Measurements from ENCODE around the gene KLF13. TPM values are rescaled to one million over a fixed set of nuclear protein-coding genes. Genes with fewer than 3 reads are reported as not detected.

The KLF13 gene
- total RNA-seq, 1 experiment from 2014 or later = 60.1 TPM

DNA sequence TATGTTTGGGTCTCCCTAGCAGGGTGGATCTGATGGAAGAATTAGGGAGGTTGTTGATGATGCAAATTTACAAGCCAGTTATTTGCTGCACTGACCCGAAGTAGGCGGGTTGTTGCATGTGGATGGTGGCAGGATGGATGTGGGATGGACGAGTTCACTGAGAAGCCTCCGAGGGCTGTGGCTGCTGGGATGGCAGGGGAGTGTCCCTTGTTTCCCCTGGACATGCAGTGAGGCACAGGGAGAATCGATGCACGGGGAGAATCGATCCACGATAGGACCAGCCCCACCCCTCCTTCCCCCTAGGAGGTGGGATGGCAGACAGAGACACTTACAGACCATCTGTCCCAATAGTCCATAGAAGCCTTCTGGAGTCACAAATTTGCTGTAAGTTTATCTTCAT is 31.0 kb upstream of the KLF13 start:
- no peak overlapping the region for H3K4me3 ChIP-seq (replicated peaks in 1 of 2; ENCODE audit: low read depth in 1 of 2, low read length in 2 of 2)
- H3K9me3 ChIP-seq (ENCODE audit: control insufficient read depth in 1 of 2, insufficient read depth in 1 of 2, low read depth in 1 of 2, low read length in 2 of 2) = no peaks in the 10 kb centered on the region
- H3K4me1 ChIP-seq (ENCODE audit: control insufficient read depth in 1 of 2, insufficient read depth in 2 of 2, low read length in 2 of 2) = peaks cover 12 to 17% of the 10 kb centered on the region in 2 experiments
- intact Hi-C loops (cut with micrococcal nuclease) = no loop called here
- H3K9me2 ChIP-seq (ENCODE audit: insufficient read depth) = no peaks in the 10 kb centered on the region
- no peaks in the 10 kb centered on the region for H3K27me3 ChIP-seq (ENCODE audit: insufficient read depth, low read length)
- H3K27ac ChIP-seq (ENCODE audit: low read depth, low read length) = no peak overlapping the region
- no peaks in the 10 kb centered on the region for H3K79me2 ChIP-seq (ENCODE audit: insufficient read depth, low read length)
- H3K36me3 ChIP-seq (ENCODE audit: control insufficient read depth in 1 of 2, insufficient read depth in 2 of 2, low read length in 2 of 2) = no peaks in the 10 kb centered on the region
- ChIA-PET RAD21 (ENCODE audit: low non-redundant PET in 1 of 2, low total read pairs in 2 of 2, uncharacterized antibody in 2 of 2, unreplicated experiment in 2 of 2) (no interaction called here), CTCF (interaction anchor here (0.9 kb wide), 1 partner anchor 140 kb away, joined by 4 read pairs; no protein-coding TSS in a partner anchor), POLR2A (no interaction called here)
- no peak for TF ChIP-seq CEBPB (IDR thresholded peaks at IDR 0.05; ENCODE audit: low read depth)
- H3K9ac ChIP-seq (ENCODE audit: low read length) = no peak overlapping the region
- no peak overlapping the region for H3K4me2 ChIP-seq (ENCODE audit: low read length)
- no peak for ATAC-seq
- no TSS peak for BruUV-seq (replicated peaks)
- H2AFZ ChIP-seq (ENCODE audit: low read depth, low read length, poor library complexity, severe bottlenecking) = no peak overlapping the region
- no peak for DNase-seq (ENCODE audit: low read depth, low spot score)
- H4K20me1 ChIP-seq (ENCODE audit: insufficient read depth) = no peaks in the 10 kb centered on the region

GRCh38 chr15:31296219-31296645 is 30.4 kb upstream of the KLF13 start:
- Histone ChIP-seq H3K4me2 (ENCODE audit: low read length) (no peak overlapping the region), H3K4me3 (replicated peaks in 1 of 2; ENCODE audit: low read depth in 1 of 2, low read length in 2 of 2) (no peak overlapping the region)

More at GRCh38 chr15:31296219-31296645, 30.4 kb upstream of the KLF13 start:
- Histone ChIP-seq H2AFZ (ENCODE audit: low read depth, low read length, poor library complexity, severe bottlenecking) (no peak overlapping the region), H3K36me3 (ENCODE audit: control insufficient read depth in 1 of 2, insufficient read depth in 2 of 2, low read length in 2 of 2) (no peaks in the 10 kb centered on the region), H3K9me3 (ENCODE audit: control insufficient read depth in 1 of 2, insufficient read depth in 1 of 2, low read depth in 1 of 2, low read length in 2 of 2) (no peaks in the 10 kb centered on the region), H3K9ac (ENCODE audit: low read length) (no peak overlapping the region), H3K9me2 (ENCODE audit: insufficient read depth) (no peaks in the 10 kb centered on the region), H3K27me3 (ENCODE audit: insufficient read depth, low read length) (no peaks in the 10 kb centered on the region), H3K4me1 (ENCODE audit: control insufficient read depth in 1 of 2, insufficient read depth in 2 of 2, low read length in 2 of 2) (peaks cover 12 to 17% of the 10 kb centered on the region in 2 experiments), H3K27ac (ENCODE audit: low read depth, low read length) (no peak overlapping the region), H3K79me2 (ENCODE audit: insufficient read depth, low read length) (no peaks in the 10 kb centered on the region), H4K20me1 (ENCODE audit: insufficient read depth) (no peaks in the 10 kb centered on the region)
- intact Hi-C loops (cut with micrococcal nuclease) = no loop called here
- DNase-seq (ENCODE audit: low read depth, low spot score) (no peak), ATAC-seq (no peak)
- ChIA-PET POLR2A (no interaction called here), RAD21 (ENCODE audit: low non-redundant PET in 1 of 2, low total read pairs in 2 of 2, uncharacterized antibody in 2 of 2, unreplicated experiment in 2 of 2) (no interaction called here), CTCF (no interaction called here)
- TF ChIP-seq EZH2 (IDR thresholded peaks at IDR 0.05) (no peak), YY1 (IDR thresholded peaks at IDR 0.05; ENCODE audit: extremely low read depth, insufficient replicate concordance, low read depth, low read length) (no peak), FOSL1 (IDR thresholded peaks at IDR 0.05; ENCODE audit: low read depth) (no peak), EZH2phosphoT487 (IDR thresholded peaks at IDR 0.05; ENCODE audit: borderline replicate concordance) (no peak), JUND (IDR thresholded peaks at IDR 0.05) (no peak), ZNF274 (IDR thresholded peaks at IDR 0.05; ENCODE audit: low read depth, low read length) (no peak), TCF7L2 (IDR thresholded peaks at IDR 0.05; ENCODE audit: borderline replicate concordance, extremely low read depth, insufficient read depth, insufficient read length) (no peak), CBX3 (IDR thresholded peaks at IDR 0.05; ENCODE audit: low read depth) (no peak)
- TF ChIP-seq, protein P1, sequence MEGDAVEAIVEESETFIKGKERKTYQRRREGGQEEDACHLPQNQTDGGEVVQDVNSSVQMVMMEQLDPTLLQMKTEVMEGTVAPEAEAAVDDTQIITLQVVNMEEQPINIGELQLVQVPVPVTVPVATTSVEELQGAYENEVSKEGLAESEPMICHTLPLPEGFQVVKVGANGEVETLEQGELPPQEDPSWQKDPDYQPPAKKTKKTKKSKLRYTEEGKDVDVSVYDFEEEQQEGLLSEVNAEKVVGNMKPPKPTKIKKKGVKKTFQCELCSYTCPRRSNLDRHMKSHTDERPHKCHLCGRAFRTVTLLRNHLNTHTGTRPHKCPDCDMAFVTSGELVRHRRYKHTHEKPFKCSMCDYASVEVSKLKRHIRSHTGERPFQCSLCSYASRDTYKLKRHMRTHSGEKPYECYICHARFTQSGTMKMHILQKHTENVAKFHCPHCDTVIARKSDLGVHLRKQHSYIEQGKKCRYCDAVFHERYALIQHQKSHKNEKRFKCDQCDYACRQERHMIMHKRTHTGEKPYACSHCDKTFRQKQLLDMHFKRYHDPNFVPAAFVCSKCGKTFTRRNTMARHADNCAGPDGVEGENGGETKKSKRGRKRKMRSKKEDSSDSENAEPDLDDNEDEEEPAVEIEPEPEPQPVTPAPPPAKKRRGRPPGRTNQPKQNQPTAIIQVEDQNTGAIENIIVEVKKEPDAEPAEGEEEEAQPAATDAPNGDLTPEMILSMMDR (IDR thresholded peaks at IDR 0.05 in 2 of 3, conservative IDR thresholded peaks at IDR 0.05 in 1 of 3; ENCODE audit: borderline replicate concordance in 1 of 3, insufficient read depth in 1 of 3, low read depth in 2 of 3, low read length in 2 of 3) = no peak
- BruUV-seq (replicated peaks) = no TSS peak

All from HCT116 (cell line).